DMS114 treated with DMSO at 0.1 percent for 48 hours (cell line): ENCODE results near the gene BMP5.

Source experiments
- DNase-seq: peaks from one replicate; lab custom pipeline; 2025; ENCODE audit not compliant: unreplicated experiment; lab: John Stamatoyannopoulos, UW

The BMP5 gene

DNA sequence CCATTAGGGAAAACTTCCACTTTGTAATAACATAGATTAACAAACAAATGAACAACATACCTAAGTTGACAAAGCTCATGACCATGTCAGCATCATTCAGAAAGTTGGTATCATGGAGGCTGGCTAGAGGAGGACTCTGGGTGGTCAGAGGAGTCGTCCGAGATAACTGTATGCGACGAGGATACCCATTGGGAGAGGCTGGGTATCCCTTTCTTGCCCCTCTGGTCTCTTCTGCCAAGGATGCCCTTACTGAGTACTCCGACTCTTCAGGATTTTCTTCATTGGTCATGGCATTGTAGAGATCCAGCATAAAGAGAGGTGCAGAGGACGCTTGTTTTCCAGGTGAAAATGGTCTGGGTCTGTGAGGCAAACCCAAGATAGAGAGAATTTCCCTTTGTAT lies 1.1 kb downstream of the BMP5 start:
- no peak for DNase-seq

DNA sequence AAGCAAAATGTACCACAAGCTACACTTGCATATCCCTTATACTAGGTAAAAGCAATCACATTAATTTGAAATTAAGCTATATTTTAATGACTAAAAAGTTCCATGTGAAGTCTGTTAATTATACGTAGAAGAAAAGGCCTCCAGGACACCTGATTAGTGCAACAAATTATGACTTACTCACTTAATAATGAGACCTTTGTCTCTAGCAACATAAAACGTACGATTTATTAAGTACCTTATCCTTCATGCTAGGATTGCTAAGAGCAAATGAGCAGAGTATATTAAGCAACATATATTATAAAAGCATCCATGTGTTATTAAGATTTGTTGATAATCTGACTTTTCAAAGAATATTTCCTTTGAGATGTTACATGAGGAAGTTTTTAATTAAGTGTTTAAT lies 2.5 kb downstream of the BMP5 start:
- no peak for DNase-seq

DNA sequence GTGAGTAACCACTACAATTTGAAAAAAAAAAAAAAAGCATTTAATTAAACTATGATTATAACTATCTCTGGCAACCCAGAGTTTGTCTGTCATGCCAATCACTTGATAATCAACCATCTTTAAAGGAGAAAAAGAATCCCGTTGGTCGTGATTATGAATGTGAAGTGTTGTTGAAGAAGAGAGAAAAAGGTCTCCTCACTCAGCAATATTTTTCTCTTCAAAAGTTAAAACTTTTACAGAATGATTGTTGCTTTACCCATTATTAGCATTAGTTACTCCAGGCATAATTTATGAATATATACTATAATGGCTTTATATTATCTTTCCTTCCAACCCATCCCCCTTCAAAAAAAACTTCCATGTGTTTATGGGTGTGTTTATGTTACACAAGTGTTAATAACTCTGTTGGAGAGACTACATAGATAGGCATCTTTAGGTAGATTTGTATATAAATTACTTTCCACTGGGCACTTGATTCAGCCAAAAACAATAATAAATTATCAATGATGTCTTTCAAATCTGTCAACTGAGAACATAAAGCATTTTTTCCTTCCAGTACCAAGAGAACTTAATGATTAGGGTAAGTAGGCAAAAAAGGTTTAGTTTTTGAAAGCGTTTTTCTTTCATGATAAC lies 5.1 kb downstream of the BMP5 start:
- no peak for DNase-seq

DNA sequence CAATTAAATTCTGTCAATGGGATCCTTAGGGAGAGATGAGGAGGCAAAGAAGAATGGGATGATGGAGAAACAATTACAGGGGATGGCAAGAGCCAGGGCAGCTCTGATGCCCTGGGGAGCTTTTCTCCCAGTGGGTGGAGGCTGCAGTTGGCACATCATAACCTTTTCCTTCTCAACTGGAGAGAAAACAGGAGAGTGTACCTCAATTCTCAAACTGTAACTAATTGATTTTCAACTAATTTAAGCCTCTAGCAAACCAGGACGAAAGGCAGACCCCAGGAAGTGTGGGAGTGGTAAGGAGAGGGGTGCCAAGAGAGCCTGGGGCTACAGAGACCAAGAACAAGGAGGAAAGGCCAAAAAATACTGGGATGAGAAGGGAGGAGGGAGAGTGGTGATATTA lies 5.7 kb downstream of the BMP5 start:
- no peak for DNase-seq

DNA sequence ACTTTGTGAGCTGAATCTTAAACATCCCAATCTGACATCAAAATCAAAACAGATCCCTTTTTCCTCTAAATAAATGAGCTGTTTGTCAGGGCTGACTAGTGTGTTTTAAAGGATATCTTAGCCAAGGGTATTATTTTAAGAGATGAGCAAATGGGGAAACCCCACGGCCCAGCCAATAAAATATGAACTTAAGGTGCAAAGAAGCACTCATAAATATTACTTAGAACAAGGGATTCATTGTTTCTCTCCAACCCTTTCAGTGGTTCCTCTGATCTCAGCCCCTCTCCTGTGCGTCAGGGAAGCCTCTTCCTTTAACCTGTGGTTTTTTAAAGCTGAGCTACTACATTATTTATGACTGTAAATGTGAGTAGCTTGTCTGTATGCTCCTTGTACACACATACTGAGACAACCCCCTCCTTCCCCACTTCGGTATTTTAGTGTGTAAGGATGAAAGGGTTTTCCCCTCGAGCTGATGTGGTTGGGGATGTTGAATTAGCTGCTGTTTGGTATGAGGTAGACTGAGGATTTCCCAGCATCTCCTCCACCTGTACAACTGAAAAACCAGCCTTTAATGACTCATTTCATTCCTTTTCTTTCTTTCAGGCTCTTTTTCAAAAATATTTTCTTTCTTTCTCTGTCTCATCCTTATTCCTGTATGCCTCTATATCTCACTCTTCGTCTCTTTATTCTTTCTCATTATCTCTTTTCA lies 6.5 kb downstream of the BMP5 start:
- no peak for DNase-seq

DNA sequence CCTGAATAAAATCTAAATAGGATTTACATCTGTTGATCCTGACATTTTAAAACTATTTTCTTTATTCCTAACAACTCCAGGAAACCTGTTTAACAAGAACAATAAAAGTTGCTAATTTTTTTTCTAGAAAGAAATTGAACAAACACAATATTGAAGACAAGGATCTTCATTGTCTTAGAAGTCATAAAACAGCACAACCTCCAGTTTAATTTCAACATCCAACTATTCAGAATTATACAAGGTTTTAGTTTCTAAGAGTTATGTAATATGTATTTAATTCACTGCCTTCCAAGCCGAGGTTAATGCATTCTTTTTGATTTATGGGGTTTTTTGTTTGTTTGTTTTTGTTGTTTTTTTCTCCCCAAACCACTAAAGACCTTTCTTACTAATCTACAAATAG lies 7.2 kb downstream of the BMP5 start:
- no peak for DNase-seq

DNA sequence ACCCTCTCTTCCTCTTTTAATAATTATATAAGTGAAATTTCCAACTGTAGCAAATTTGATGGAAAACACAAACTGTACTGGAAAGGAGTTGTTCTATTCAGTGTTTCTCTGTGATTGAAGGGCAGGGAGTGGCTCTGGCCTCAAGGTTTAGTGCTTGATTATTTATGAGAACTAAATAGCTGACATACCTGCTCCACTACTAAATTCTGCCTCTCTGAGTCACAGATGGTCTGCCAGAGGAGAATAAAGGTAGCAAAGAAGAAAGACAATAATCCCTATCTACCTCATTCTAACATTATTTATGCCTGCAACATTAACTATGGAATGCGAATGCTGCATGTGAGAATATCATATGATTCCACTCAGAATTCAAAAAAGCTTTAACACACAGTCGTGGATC lies 9.3 kb downstream of the BMP5 start:
- no peak for DNase-seq

DNA sequence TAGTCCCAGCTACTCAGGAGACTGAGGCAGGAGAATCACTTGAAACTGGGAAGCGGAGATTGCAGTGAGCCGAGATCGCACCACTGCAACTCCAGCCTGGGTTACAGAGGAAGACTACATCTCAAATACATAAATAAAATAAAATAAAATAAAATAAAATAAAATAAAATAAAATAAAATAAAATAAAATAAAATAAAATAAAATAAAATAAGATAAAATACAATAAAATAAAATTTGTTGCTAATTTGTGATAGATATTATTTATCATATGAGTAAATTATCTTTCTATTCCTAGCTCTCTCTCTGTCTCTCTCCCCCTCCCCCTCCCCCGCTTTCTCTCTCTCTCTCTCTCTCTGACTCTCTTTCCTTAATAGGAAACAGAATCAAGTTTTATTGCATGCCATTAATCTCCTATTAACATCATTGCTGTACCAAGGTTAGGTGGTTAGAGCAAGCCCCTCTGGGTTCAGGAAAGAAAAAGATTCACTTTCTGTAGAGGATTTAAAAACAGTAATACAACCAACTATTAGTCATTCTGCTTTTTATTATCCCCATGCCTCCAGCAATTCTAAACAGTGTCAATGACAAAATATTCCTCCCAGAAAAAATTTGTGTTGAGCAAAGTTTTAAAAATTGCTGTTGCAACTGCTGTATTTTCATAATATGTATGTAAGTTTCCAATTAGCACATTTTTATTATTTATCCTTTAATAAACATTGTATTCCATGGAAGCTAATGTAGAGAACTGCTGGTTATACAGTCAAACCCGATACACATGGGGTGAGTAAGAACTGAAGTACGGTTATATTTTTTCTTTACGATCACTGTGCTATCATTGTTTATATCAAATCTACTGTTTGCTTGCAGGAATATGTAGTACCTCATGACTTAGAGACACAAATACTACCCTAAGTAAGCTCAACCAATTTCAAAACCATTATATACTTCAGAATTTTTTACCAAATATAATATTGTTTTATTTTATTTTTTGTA lies 22.1 kb downstream of the BMP5 start:
- no peak for DNase-seq

DNA sequence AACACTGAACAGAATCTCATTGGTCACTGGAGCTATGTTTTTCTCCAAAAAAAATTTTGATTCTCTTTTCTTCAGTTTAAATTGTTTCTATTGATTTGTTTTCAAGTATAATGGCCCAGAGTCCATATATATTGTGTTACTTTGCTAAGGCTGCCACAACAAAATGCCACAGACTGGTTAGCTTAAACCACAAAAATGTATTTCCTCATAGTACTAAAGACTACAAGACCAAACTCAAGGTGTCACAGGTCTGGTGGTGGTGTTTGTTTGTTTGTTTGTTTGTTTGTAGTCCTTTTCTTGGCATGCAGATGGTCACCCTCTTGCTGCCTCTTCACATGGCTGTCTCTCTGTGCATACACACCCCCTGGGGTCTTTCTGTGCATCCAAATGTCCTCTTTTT lies 34.0 kb downstream of the BMP5 start:
- no peak for DNase-seq

DNA sequence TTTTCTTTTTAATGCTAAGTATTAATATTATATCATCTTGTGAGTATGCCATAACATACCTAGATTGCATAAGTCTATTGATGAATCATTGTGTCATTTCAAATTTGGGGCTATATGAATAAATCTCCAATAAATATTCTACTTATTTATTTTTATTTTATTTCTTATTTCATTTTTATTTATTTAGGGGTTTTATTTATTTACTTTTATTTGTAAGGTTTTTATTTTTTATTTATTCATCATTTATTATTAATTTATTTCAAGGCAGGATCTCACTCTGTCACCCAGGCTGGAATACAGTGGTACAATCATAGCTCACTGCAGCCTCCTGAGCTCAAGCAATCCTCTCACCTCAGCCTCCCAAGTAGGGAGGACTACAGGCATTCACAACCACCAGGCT lies 36.3 kb downstream of the BMP5 start:
- DNase-seq = no peak

DNA sequence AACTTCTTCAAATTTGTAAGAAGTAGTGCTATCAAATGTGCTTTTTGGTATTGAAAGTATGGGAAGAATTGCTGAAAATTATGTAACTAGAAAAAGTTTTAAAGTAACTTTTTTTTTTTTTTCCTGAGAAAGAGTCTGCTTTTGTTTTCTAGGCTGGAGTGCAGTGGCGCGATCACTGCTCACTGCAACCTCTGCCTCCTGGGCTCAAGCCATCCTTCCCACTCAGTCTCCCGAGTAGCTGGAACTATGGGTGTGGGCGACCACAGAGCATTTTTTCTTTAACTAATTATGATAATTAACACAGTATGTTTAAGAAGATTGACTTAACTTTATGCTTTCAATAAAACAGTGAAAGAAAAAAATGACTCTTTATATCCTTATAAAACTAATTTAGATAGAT lies 38.4 kb downstream of the BMP5 start:
- DNase-seq = no peak

DNA sequence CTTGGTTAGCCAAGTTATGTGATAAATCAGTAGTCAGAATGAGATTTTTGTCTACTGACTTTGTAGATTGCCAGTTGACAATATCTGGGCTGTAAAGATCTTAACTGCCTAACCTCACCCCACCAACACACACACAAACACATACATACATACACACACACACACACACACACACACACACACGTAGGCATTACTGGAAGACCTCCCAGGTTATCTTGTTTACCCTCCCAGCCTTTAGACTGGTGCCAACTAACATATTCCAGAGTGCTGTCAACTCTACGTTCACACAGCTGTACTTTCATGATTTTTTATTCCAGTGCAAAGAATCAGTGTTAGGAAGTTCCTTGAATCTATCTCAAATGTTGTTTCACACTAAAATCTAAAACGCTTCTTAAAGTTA lies 38.9 kb downstream of the BMP5 start:
- no peak for DNase-seq

DNA sequence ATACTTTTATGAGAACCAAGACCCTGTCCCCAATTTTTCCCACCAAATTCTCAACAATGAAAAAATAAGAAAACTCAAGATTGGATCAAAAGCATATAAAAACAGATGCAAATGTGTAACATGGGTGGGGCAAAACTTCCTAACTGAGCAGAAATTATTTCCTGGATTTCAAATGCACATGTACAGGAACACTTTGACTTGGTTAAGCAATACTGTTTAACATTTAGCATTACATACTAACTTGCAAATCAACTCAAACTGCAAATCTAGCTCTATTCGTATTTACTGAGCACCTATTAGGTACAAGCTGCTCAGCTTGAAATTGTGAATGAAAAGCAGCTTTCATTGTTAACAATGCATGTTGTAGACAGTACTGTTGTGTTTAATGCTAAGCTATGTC lies 40.2 kb downstream of the BMP5 start:
- DNase-seq = no peak

DNA sequence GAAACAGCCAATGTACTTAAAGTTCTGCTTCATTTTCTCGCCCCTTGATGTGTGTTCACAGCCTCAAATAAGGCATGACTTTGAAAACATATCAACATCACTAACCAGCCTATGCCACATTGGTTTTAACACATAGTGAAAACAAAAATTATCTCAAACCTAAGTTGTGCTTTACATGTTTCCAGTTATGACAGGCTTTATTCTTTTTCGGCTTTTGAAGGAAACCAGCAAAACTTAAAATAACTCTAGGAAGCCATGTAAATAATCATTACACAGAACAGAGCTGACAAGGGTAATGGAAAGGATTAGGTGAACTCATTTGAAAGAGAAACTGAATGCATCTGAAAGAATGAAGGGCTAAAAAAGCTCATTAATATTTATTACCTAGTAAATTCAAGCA lies 42.1 kb downstream of the BMP5 start:
- DNase-seq = no peak

DNA sequence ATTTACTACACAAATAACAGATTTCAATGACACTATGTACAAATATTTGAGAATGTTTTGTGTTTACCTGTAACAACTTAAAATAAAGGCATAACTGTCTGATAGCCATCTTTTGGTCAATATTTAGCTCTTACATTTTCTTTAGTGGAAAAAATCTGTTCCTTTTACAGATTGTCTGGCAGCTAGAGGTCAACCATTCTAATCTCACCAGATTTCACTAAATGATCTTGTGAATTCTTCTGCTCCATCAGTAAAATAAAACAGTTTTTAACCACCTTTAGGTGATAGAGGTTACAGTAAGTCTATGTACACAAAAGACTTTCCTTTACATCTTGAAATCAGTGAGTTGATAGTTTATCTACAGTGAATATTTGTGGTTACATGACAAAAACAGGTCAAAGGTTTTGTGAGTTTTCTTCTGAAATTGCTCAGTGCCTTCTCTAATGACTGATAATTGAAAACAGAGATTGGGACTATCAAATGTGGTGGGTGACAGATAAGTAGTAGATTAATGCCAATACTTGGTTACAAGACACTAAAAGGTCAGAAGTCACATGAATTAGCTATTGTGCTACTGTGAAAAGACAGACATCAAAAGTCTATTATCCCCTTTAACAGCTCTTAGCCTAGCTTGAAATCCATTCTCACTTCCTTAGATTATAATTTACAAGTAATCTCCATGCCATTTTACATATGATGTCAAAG lies 47.4 kb downstream of the BMP5 start:
- no peak for DNase-seq

DNA sequence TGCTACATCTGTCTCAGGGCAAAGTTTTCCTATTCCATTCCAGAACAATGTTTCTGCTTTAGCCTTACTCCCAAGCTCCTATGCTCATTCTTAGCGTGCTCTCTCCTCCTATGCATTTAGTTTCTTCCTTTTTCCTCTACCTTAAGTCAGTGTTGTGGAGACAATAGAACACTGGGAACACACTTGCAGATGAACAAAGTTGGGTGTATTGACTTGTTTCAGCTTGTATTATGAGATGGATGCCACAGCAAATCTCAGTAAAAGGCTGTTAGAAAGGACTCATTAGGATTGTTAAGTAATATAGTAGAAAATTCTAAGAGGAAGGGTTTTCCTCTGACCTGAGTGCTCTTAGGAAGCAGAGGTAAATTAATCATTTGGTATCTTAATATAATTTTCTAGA lies 48.4 kb downstream of the BMP5 start:
- no peak for DNase-seq

DNA sequence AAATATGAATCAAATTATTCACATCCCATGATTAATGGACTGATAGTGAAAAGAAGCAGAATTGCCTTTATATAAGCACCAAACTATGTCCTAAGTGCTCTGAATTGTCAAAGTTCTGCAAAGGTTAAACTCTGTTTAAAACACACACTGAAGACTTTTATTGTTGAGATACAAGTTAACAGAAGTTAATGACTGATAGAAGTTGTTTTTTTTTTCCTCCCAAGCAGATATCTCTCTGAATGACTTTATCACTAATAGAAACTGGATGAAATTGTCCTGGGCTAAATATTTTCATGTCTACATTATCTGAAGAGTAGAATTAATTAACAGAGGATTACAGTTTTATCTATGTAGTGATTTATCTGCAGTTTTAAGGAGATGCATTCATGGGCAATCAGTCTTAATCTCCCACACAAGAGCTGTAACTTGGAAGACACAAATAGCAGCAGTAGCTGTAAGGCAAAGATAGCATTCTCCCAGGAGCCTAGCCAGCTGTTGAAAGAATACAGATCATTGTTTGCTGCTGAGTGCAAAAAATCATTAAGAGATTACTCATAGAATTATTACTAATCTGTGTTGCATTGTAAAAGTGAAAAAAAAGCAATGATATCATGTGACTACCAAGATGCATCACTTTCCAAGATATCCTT lies 49.9 kb downstream of the BMP5 start:
- DNase-seq = no peak

DNA sequence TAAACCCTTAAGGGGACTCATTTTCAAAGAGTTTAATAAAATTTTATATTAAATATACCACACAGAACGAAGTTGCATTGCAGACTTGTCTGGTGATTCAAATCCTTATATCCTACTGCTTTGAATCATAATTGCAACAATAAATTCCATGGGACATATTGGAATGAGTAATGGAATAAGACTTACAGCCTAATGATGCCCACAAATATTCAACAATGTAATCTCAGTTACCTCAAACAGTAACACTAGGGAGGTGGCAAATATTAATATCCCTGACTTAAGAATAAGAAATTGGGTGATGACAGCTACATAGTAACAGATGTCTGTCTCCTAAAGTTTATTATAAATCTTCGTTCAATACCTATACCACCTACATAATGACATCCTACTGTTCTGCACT lies 52.6 kb downstream of the BMP5 start:
- DNase-seq = no peak

DNA sequence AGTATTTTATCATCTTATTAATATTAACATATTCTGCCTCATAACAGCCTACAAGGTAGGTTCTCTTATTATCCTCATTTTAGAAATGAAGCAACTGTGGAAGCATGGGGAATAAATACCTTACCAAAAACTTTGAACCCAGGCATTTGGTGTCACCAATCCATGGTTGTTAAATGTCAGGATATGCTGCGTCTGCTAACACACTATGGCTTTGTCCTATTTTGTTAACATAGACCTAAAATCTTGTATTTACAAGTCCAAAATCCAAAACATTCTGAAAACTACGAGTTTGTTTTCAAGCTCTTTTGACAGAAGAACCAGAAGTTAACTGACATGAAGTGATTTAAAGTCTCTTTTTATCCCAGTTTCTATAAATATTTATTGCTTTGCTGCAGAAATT lies 53.4 kb downstream of the BMP5 start:
- DNase-seq = no peak

DNA sequence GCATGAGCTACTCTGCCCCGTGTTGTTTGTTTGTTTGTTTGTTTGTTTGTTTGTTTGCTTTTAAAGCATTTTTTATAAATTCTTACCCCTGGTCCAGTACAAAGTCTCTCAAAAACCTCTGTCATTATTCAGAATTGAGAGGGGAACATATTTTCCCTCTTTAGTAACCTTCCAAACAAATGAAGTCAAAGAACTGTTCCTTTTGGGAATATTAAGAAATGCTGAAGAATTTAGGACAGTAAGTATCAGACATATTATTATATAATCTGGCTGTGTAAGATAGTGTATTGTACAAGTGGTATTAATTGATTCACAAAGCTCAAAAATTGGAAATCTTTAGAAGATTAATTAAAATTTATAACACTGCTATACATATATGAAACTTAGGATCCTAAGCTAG lies 54.7 kb downstream of the BMP5 start:
- no peak for DNase-seq

DNA sequence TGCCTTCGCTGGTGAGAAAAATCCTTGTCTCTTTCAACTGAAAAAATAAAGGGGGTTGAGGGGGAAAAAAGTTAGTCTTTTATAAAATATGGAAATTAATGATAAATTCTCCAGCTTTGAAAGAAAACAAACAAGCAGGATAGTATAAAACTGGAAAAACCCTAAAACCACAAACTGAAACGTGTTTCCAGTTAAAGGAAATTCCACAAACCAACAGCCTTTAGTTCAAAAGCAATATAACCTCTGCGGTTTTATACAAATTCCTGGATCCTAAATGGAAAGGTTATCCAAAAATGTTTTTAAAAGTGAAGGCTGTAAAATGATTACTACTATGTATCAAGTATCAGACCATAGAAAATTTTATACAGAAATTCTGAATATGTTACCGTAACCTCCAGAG lies 55.6 kb downstream of the BMP5 start:
- no peak for DNase-seq
